ENCODE results near the gene ZNF722.

DNA sequence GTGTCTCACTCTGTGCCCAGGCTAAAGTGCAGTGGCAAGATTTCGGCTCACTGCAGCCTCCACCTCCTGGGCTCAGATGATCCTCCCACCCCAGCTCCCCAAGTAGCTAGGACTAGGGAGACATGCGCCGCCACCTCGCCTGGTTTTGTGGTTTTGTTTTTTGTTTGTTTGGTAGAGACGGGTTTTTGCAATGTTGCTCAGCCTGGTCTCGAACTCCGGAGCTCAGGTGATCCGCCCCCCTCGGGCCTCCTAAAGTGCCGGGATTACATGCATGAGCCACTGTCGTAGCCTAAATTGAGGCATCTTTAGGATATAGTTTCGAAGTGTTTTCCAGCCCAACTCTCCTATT lies 47.4 kb downstream of the ZNF722 start:
- TF ChIP-seq, protein P1, sequence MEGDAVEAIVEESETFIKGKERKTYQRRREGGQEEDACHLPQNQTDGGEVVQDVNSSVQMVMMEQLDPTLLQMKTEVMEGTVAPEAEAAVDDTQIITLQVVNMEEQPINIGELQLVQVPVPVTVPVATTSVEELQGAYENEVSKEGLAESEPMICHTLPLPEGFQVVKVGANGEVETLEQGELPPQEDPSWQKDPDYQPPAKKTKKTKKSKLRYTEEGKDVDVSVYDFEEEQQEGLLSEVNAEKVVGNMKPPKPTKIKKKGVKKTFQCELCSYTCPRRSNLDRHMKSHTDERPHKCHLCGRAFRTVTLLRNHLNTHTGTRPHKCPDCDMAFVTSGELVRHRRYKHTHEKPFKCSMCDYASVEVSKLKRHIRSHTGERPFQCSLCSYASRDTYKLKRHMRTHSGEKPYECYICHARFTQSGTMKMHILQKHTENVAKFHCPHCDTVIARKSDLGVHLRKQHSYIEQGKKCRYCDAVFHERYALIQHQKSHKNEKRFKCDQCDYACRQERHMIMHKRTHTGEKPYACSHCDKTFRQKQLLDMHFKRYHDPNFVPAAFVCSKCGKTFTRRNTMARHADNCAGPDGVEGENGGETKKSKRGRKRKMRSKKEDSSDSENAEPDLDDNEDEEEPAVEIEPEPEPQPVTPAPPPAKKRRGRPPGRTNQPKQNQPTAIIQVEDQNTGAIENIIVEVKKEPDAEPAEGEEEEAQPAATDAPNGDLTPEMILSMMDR (IDR thresholded peaks at IDR 0.05): no peak
- no peak for TF ChIP-seq ZFX (IDR thresholded peaks at IDR 0.05; ENCODE audit: borderline replicate concordance)

Data from 22Rv1 (cell line).